HepG2 (cell line): ENCODE data around the gene CCDC142. TPM values are rescaled to one million over a fixed set of nuclear protein-coding genes. Genes with fewer than 3 reads are reported as not detected.

Experiments used
- ARHGAP35 ChIP-seq: sonication (generic); formaldehyde crosslinking; IDR thresholded peaks from 2 replicates; pipeline ENCODE4 v1.9.0; 2022; ENCODE audit warnings: mild to moderate bottlenecking, inconsistent platforms, moderate library complexity, missing genetic modification reagents, borderline replicate concordance
- ATF3 ChIP-seq: sonication (generic); formaldehyde crosslinking; IDR thresholded peaks from 2 replicates; pipeline ENCODE4 v1.4.0; 2020; ENCODE audit warnings: missing genetic modification reagents
- HDAC6 ChIP-seq: fragments of 200-600 bp; sonication (generic); IDR thresholded peaks from 2 replicates; pipeline ENCODE4 v1.7.0; 2017; ENCODE audit warnings: mild to moderate bottlenecking, antibody characterized with exemption, low read length, low read depth
- HOXA5 ChIP-seq: sonication (generic); formaldehyde crosslinking; IDR thresholded peaks from 2 replicates; pipeline ENCODE4 v1.4.0; 2020; ENCODE audit warnings: missing genetic modification reagents
- MTF1 ChIP-seq: sonication (generic); formaldehyde crosslinking; IDR thresholded peaks from 2 replicates; pipeline ENCODE4 v1.5.0; 2020; ENCODE audit warnings: missing genetic modification reagents
- NCOA2 ChIP-seq: sonication (generic); formaldehyde crosslinking; IDR thresholded peaks from 2 replicates; pipeline ENCODE4 v1.8.0; 2022; ENCODE audit warnings: inconsistent platforms
- NFE2L1 ChIP-seq: sonication (generic); formaldehyde crosslinking; IDR thresholded peaks from 2 replicates; pipeline ENCODE4 v1.4.0; 2020; ENCODE audit warnings: missing genetic modification reagents, mild to moderate bottlenecking, borderline replicate concordance
- RBAK ChIP-seq: sonication (generic); formaldehyde crosslinking; IDR thresholded peaks from 2 replicates; pipeline ENCODE4 v1.5.1; 2020; ENCODE audit warnings: mild to moderate bottlenecking, missing genetic modification reagents
- SAP130 ChIP-seq: IDR thresholded peaks from 2 replicates; pipeline ENCODE4 v1.6.1; 2016; ENCODE audit warnings: low read depth
- SPEN ChIP-seq: sonication (generic); formaldehyde crosslinking; IDR thresholded peaks from 2 replicates; pipeline ENCODE4 v1.5.1; 2020; ENCODE audit warnings: low read depth, mild to moderate bottlenecking, missing genetic modification reagents
- THAP7 ChIP-seq: sonication (generic); formaldehyde crosslinking; IDR thresholded peaks from 2 replicates; pipeline ENCODE4 v1.8.1; 2023; ENCODE audit warnings: mild to moderate bottlenecking, missing genetic modification reagents
- ZBTB3 ChIP-seq: sonication (generic); formaldehyde crosslinking; IDR thresholded peaks from 2 replicates; pipeline ENCODE4 v1.4.0; 2020; ENCODE audit warnings: low read depth, mild to moderate bottlenecking, moderate library complexity, missing genetic modification reagents, borderline replicate concordance
- ZBTB7B ChIP-seq: sonication (generic); formaldehyde crosslinking; IDR thresholded peaks from 2 replicates; pipeline ENCODE4 v1.4.0; 2020; ENCODE audit warnings: missing genetic modification reagents
- ZFP91 ChIP-seq: sonication (generic); formaldehyde crosslinking; IDR thresholded peaks from 2 replicates; pipeline ENCODE4 v1.9.0; 2022; ENCODE audit warnings: missing genetic modification reagents, mild to moderate bottlenecking, borderline replicate concordance
- ZIK1 ChIP-seq: sonication (generic); formaldehyde crosslinking; IDR thresholded peaks from 2 replicates; pipeline ENCODE4 v1.5.0; 2020; ENCODE audit warnings: mild to moderate bottlenecking, low read depth, missing genetic modification reagents, borderline replicate concordance
- ZNF138 ChIP-seq: sonication (generic); formaldehyde crosslinking; IDR thresholded peaks from 2 replicates; pipeline ENCODE4 v1.5.0; 2020; ENCODE audit warnings: mild to moderate bottlenecking, low read depth, missing genetic modification reagents
- ZNF230 ChIP-seq: sonication (generic); formaldehyde crosslinking; IDR thresholded peaks from 2 replicates; pipeline ENCODE4 v1.4.0; 2020; ENCODE audit warnings: mild to moderate bottlenecking, missing genetic modification reagents
- ZNF513 ChIP-seq: sonication (generic); formaldehyde crosslinking; conservative IDR thresholded peaks from 2 replicates; pipeline ENCODE4 v1.5.0; 2020; ENCODE audit warnings: missing genetic modification reagents
- ZNF660 ChIP-seq: sonication (generic); formaldehyde crosslinking; IDR thresholded peaks from 2 replicates; pipeline ENCODE4 v1.5.1; 2020; ENCODE audit warnings: mild to moderate bottlenecking, low read depth, missing genetic modification reagents, borderline replicate concordance
- ZNF710 ChIP-seq: sonication (generic); formaldehyde crosslinking; IDR thresholded peaks from 2 replicates; pipeline ENCODE4 v1.5.0; 2020; ENCODE audit warnings: mild to moderate bottlenecking, missing genetic modification reagents, borderline replicate concordance
- ZNF761 ChIP-seq: sonication (generic); formaldehyde crosslinking; conservative IDR thresholded peaks from 2 replicates; pipeline ENCODE4 v1.4.0; 2020; ENCODE audit warnings: mild to moderate bottlenecking, missing genetic modification reagents
- ZSCAN21 ChIP-seq: sonication (generic); formaldehyde crosslinking; IDR thresholded peaks from 2 replicates; pipeline ENCODE4 v1.8.0; 2022; ENCODE audit warnings: mild to moderate bottlenecking, missing genetic modification reagents, moderate library complexity, borderline replicate concordance
- polyA plus RNA-seq, 8 experiments: library from polyadenylated mRNA; depleted of rRNA in 3 of 8; stranded (reverse) in 7 of 8; unstranded in 1 of 8; fragments of >200 nt; fragmentation: Illumina TruSeq in 4 of 8; extraction: Trizol in 4 of 8; gene quantifications; 2 replicates each; pipeline versions ENCODE4 v1.2.1 to v1.2.3, GENCODE V29; 2011 to 2016; ENCODE audit warnings: low read depth in 4 of 8, missing spikeins in 1 of 8, mixed read lengths in 1 of 8; ENCODE audit not compliant: insufficient read depth in 1 of 8
- total RNA-seq, 5 experiments: library from RNA; depleted of rRNA; stranded (reverse); fragments of >200 nt; fragmentation: Illumina TruSeq; extraction: Trizol; gene quantifications; 2 replicates each; pipeline ENCODE4 v1.2.3, GENCODE V29; 2016; ENCODE audit warnings: low read depth in 1 of 5

Gene CCDC142
- total and polyA plus RNA-seq, 2 of the 13 experiments (the other 11 are each of a cell fraction or from before 2014, with no cell fraction given), result 14.7 to 30.4 TPM

- TF ChIP-seq ATF3 (peak; percentile 43), HDAC6 (no peak), HOXA5 (CRISPR knock-in tag) (peak; percentile 83), ZNF660 (CRISPR knock-in tag) (0 out of 2 replicates have a peak, but pooled peaks have one; percentile 44), SAP130 (peak; percentile 99), ZNF710 (CRISPR knock-in tag) (peak; percentile 31), NCOA2 (CRISPR knock-in tag) (0 out of 2 replicates have a peak, but pooled peaks have one; percentile 10), ZBTB7B (peak; percentile 85), SPEN (CRISPR knock-in tag) (peak; percentile 87), ZNF761 (CRISPR knock-in tag) (peak; percentile 88; the same call in 1 of the 2 replicates), ZSCAN21 (CRISPR knock-in tag) (peak; percentile 21; the same call in 1 of the 2 replicates), MTF1 (no peak), ZBTB3 (CRISPR knock-in tag) (0 out of 2 replicates have a peak, but pooled peaks have one; percentile 68), ZNF230 (CRISPR knock-in tag) (peak; percentile 84; the same call in 1 of the 2 replicates), THAP7 (peak; percentile 79; the same call in 1 of the 2 replicates), ZNF513 (CRISPR knock-in tag) (no peak), ZFP91 (peak; percentile 92), ARHGAP35 (no peak; the same call in 1 of the 2 replicates), NFE2L1 (CRISPR knock-in tag) (peak; percentile 57; the same call in 1 of the 2 replicates), RBAK (CRISPR knock-in tag) (no peak), ZNF138 (CRISPR knock-in tag) (no peak; the same call in 1 of the 2 replicates), ZIK1 (CRISPR knock-in tag) (peak; percentile 84)
Measured at GRCh38 chr2:74482801-74483674, at the start of gene CCDC142, which contains the start of gene TTC31 (continued).
